Endometrial microvascular endothelial cells (primary cell): ENCODE results near the gene VPS72. TPM values are rescaled to one million over a fixed set of nuclear protein-coding genes. Genes with fewer than 3 reads are reported as not detected.
"Not testable (repeated sequence)": the region's sequence is repeated elsewhere in the genome, so short reads cannot be mapped to it uniquely, and the experiment has no call there.

Experiments
- in situ Hi-C: cut with HindIII; loops from 2 replicates; pipeline ENCODE4 v1.10.0; 2017; ENCODE audit warnings: low sequenced_read_pairs, low pct_unique_long_range_greater_than_20kb; ENCODE audit errors: inconsistent ontology term
- total RNA-seq: library from RNA; depleted of rRNA; stranded (reverse); fragments of >200 nt; gene quantifications from one replicate; pipeline ENCODE4 v1.2.3, GENCODE V29; 2015; ENCODE audit errors: inconsistent ontology term

Gene VPS72, protein sequence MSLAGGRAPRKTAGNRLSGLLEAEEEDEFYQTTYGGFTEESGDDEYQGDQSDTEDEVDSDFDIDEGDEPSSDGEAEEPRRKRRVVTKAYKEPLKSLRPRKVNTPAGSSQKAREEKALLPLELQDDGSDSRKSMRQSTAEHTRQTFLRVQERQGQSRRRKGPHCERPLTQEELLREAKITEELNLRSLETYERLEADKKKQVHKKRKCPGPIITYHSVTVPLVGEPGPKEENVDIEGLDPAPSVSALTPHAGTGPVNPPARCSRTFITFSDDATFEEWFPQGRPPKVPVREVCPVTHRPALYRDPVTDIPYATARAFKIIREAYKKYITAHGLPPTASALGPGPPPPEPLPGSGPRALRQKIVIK
- total RNA-seq: 69.4 TPM

- in situ Hi-C loops: no loop called here
Observed at GRCh38 chr1:151189637-151190445, at the start of gene VPS72. VPS72 (minus strand) TSS chr1:151190197; CDS start chr1:151190121, 76 bp downstream.

- in situ Hi-C loops: no loop called here
Observed at GRCh38 chr1:151238467-151238739, 48.4 kb upstream of the VPS72 start.

- in situ Hi-C loops: no loop called here
Observed at GRCh38 chr1:151237678-151238466, 47.9 kb upstream of the VPS72 start.

GRCh38 chr1:151235235-151235634 lies 45.2 kb upstream of the VPS72 start:
- in situ Hi-C loops: no loop called here

DNA sequence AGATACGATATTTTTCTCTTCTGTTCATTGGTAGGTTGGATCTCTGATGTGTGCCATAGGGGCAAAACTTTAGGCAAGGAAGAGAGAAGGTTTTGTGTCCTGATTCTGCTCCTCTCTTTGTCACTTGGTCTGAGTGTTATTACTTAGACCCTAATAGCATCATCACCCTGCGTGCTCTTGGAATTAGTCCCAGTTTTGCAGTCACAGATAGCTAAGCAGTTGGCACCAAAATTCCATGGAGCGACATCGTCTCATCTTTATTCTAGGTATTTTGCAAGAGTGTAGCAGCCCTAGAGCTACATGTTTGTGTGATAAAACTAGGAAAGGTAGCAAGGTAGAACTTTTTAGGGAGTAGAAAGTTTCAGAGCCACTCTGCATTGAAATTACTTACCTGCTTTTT lies 32.1 kb upstream of the VPS72 start:
- in situ Hi-C loops: no loop called here

GRCh38 chr1:151221616-151222015 lies 31.6 kb upstream of the VPS72 start:
- in situ Hi-C loops: no loop called here

- in situ Hi-C loops: no loop called here
Observed at GRCh38 chr1:151213560-151213959, 23.6 kb upstream of the VPS72 start.

DNA sequence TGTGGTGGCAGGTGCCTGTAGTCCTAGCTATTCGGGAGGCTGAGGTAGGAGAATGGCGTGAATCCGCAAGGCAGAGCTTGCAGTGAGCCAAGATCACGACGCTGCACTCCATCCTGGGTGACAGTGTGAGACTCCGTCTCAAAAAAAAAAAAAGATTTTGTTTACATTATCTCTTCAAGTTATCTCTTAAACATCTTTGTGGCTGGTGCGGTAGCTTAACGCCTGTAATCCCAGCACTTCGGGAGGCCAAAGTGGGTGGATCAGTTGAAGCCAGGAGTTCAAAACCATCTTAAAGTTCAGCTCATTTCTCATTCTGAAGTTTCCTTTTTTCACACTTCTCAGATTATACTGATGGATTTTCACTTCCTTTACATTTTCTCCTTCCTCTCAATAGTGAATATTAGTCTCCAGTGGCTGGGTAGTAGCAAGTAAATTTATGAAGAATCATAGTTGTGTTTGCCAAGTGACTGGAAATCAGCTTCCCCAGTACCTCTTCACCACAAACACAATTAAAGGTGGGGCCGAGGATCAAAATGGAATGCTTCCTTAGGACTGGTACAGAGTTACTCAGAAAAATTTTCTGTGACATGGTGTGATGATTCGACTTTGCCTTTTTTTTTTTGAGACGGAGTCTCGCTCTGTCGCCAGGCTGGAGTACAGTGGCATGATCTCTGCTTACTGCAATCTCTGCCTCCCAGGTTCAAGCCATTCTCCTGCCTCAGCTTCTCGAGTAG lies 22.1 kb upstream of the VPS72 start:
- in situ Hi-C loops: no loop called here

DNA sequence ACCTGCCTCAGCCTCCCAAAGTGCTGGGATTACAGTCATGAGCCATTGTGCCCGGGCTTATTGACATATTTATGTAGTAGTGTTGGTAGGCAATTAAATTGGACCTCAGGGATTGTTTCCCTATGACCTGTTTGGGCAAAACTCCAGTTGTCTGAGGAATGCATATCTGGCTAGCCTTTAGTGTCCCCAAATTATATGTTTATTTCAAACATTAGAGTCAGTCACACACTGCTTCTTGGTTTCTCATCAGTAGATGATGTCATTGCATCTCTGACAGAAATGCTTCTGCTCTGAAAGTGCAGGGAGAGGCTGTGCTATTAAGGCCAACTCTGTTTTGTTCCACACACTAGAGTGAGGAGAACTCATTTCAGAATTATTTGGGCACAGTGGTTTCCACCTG lies 20.8 kb upstream of the VPS72 start:
- in situ Hi-C loops: no loop called here

DNA sequence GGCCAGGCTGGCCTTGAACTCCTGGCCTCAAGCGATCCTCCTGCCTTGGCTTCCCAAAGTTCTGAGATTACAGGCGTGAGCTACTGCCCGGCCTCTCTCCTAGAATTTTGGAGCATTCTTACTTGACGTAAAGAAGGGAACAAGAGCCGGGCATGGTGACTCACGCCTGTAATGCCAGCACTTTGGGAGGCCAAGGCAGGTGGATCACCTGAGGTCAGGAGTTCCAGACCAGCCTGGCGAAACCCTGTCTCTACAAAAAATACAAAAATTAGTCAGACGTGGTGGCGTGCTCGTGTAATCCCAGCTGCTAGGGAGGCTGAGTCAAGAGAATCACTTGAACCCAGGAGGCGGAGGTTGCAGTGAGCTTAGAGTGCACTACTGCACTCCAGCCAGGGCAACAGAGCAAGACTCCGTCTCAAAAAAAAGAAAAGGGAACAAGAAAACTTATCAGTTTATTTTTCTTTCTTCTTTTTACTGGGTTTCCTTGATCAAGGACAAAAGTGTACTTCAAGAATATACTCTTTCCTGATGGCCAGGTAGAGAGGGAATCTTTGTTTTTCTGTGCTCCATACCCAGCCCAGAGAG lies 15.5 kb upstream of the VPS72 start:
- in situ Hi-C loops: not testable (repeated sequence)

DNA sequence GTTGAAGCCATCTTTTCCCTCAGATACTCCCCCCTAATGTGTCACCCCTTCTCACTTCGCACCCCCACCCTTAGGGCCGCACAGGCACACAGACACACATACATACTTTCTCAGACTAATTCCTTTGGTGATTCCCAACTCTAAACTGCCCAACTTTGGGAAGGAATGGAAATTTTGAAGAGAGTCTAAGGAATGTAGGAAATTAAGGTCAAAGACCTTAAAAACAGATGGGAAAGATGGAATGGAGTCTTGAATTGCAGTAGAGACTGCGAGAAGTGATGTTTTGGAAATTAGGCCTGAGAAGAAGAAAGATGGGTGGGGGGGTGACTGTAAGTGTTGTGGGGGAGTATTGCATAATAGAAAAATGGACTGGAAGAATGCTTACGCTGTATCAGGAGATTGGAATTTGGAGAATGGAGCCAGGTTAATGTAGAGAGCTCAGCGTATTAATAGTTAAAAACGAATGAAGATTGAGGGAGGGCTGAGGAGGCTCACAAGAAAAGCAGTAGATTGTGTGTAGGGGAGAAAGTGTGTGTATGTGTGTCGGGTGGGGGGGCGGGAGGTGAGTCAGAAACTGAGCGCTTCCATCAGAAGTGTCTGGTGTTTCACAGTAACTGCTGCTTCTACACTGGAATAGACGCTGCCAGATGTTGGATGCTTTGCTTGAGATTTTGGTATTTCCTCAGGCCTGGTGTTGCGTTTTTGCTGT lies 10.0 kb upstream of the VPS72 start:
- in situ Hi-C loops: no loop called here

GRCh38 chr1:151198254-151199127 lies 8.5 kb upstream of the VPS72 start, which contains the start of gene PIP5K1A:
PIP5K1A (plus strand) TSS chr1:151198552; CDS start chr1:151198997, 445 bp downstream.
- in situ Hi-C loops: no loop called here

DNA sequence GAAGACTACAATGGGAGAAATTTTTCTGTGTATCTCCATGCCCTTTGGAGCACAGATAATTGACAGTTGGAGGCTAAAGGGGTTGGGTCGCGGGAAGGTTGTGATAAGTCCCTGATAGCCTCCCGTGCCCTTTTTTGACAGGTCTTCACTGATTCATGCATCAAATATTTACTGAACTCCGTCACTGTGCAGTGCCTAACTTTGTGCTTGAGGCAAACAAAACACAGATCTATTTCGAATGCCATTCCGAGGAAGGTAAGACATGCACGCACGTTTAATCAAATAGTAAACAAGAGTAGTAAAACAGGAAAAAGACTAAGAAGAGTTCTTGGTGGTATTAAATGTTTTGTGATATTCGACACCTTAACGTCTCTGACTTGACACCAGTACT lies 7.9 kb upstream of the VPS72 start:
- in situ Hi-C loops: no loop called here

DNA sequence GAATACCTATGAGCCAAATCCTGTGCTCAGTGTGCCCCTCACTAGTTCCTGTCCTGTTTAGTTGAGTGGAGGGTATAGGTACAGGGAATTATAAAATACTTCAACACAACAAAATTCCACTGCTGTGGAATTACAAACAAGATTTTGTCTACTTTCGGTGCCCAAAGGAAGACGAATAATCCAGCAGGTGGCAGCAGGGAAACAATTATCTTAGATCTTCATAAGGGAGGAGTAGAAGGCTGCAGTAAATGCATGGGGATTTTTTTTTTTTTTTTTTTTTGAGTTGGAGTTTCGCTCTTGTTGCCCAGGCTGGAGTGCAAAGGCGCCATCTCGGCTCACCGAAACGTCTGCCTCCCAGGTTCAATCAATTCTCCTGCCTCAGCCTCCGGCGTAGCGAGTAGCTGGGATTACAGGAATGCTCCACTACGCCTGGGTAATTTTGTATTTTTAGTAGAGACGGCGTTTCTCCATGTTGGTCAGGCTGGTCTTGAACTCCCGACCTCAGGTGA lies 6.3 kb upstream of the VPS72 start:
- in situ Hi-C loops: no loop called here

DNA sequence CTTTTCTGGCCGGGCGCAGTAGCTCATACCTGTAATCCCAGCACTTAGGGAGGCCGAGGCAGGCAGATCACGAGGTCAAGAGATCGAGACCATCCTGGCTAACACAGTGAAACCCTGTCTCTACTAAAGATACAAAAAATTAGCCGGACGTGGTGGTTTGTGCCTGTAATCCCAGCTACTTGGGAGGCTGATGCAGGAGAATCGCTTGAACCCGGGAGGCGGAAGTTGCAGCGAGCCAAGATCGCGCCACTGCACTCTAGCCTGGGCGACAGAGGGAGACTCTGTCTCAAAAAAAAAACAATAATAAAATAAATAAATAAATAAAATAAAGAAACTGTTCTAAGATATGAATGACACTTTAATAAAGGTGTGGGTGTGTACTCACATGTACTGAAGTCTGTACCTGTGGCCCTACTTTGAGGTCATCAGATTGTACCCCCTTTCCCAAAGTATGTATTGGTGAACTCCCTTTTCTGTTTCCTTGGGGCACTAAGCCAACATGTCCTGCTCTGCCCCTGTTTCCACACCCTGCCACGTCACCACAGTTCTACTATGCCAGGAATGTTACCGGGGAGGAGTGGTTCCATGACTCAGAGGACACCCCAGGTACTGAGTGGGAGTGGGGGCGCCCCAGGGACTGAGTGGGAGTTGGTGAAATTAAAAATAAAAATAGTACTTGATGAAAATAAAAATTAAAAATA lies 5.0 kb upstream of the VPS72 start:
- in situ Hi-C loops: not testable (repeated sequence)

DNA sequence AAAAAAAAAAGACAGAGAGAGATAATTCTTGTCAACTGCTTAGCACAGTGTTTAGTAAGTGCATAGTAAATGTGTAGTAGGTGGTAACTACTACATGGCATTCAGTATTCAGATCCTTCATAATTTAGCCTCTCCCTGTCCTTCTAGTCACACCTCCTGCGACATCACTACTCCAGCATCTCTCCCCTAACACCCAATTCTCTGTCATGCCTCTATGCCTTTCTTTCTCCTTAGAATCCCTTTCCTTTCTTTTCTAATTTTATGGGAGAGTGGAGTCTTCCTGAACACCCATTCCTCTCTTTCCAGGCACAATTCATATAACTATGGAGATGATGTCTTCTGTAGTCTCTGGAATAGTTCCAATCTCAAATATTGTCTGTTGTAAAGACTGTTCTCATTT lies 3.9 kb upstream of the VPS72 start:
- in situ Hi-C loops: no loop called here
